ENCODE results near the gene LVRN.

The LVRN gene

DNA sequence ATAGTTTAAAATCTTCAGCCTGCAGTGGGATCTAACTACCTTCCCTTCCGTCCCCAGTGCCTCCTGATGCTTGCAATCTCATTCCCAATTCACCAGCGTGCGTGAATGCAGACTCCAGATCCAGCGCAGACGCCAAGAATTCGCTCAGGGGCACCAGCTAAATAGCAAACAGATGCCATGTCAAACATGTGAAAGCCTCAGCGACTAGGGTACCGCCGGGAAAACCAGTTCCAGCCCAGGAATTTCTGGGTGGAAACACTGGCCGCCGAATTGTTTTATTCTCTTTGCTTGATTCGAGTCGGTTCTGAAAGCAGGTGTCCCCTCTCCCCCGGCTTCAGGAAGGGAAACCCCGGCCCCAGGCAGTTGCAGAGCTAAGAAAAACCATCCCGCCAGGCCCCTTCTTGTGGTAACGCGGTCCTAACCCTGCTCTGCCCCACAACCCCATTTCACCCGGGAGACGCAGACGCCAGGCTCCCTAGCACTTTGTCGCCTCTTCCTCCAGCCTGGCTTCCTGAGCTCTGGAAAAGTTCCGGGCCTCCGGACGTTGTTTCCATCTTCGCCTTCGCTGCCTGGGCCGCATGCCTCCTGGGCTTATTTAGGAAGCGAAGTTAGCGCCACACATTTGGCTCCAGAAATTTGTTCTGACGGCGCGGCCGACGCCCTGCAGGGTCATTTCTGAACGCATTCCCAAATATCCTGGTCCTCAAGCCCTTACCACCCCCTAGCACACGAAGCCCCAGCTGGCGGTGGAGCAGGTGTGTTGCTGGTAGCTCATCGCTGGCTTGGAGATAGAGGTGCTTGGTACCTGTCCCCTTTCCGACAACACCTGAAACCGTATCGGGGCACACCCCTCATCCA lies 665 bp upstream of the LVRN start:
- no peaks in the 10 kb centered on the region for H3K9me3 ChIP-seq (ENCODE audit: control insufficient read depth, insufficient read depth, low read length)
- no peaks in the 10 kb centered on the region; the same call in 1 of the 2 replicates for H3K4me1 ChIP-seq (ENCODE audit: control insufficient read depth, insufficient read depth, low read length)
- no peak overlapping the region for H3K27ac ChIP-seq (ENCODE audit: low read depth, low read length)
- H3K9ac ChIP-seq (ENCODE audit: low read depth, low read length) = no peak overlapping the region
- peaks cover 64% of the 10 kb centered on the region for H3K27me3 ChIP-seq (ENCODE audit: control insufficient read depth, insufficient read depth, low read length)
- H3K4me3 ChIP-seq (ENCODE audit: low read depth, low read length) = peak overlapping the region; percentile 63
- no peaks in the 10 kb centered on the region for H3K36me3 ChIP-seq (ENCODE audit: control insufficient read depth, insufficient read depth, low read length)

DNA sequence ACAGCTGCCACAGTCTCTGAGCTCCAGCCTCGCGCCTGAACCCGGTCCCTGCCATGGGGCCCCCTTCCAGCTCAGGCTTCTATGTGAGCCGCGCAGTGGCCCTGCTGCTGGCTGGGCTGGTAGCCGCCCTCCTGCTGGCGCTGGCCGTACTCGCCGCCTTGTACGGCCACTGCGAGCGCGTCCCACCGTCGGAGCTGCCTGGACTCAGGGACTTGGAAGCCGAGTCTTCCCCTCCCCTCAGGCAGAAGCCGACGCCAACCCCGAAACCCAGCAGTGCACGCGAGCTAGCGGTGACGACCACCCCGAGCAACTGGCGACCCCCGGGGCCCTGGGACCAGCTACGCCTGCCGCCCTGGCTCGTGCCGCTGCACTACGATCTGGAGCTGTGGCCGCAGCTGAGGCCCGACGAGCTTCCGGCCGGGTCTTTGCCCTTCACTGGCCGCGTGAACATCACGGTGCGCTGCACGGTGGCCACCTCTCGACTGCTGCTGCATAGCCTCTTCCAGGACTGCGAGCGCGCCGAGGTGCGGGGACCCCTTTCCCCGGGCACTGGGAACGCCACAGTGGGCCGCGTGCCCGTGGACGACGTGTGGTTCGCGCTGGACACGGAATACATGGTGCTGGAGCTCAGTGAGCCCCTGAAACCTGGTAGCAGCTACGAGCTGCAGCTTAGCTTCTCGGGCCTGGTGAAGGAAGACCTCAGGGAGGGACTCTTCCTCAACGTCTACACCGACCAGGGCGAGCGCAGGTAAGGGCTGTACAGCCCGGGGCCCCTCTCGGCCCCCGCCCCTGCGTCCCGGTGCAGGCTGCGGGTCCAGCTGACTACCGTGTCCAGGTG lies 509 bp downstream of the LVRN start:
- no peaks in the 10 kb centered on the region for H3K36me3 ChIP-seq (ENCODE audit: control insufficient read depth, insufficient read depth, low read length)
- H3K4me1 ChIP-seq (ENCODE audit: control insufficient read depth, insufficient read depth, low read length) = no peaks in the 10 kb centered on the region; the same call in 1 of the 2 replicates
- H3K27me3 ChIP-seq (ENCODE audit: control insufficient read depth, insufficient read depth, low read length) = peaks cover 64% of the 10 kb centered on the region
- H3K27ac ChIP-seq (ENCODE audit: low read depth, low read length) = no peak overlapping the region
- peak overlapping the region; percentile 63 for H3K4me3 ChIP-seq (ENCODE audit: low read depth, low read length)
- no peak overlapping the region for H3K9ac ChIP-seq (ENCODE audit: low read depth, low read length)
- no peaks in the 10 kb centered on the region for H3K9me3 ChIP-seq (ENCODE audit: control insufficient read depth, insufficient read depth, low read length)

DNA sequence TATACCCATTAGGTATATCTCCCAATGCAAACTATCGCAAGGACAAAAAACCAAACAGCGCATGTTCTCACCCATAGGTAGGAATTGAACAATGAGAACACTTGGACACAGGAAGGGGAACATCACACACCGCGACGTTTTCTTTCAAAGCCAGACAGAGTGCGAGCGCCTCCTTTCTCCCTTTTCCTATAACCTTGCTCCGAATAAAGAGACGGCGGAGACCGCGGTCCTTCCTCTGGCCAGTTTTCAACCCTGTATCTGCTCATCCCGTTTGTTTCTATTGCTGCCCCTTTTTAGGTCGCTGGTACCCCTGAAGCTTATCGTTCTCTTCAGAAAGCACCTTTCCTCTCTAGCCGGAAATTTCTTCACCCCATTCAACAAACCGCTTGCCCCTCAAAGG lies 1.3 kb downstream of the LVRN start:
- no peaks in the 10 kb centered on the region for H3K9me3 ChIP-seq (ENCODE audit: control insufficient read depth, insufficient read depth, low read length)
- H3K36me3 ChIP-seq (ENCODE audit: control insufficient read depth, insufficient read depth, low read length) = no peaks in the 10 kb centered on the region
- H3K27me3 ChIP-seq (ENCODE audit: control insufficient read depth, insufficient read depth, low read length) = peaks cover 64% of the 10 kb centered on the region
- H3K9ac ChIP-seq (ENCODE audit: low read depth, low read length) = no peak overlapping the region
- H3K4me1 ChIP-seq (ENCODE audit: control insufficient read depth, insufficient read depth, low read length) = no peaks in the 10 kb centered on the region; the same call in 1 of the 2 replicates
- H3K27ac ChIP-seq (ENCODE audit: low read depth, low read length) = no peak overlapping the region
- H3K4me3 ChIP-seq (ENCODE audit: low read depth, low read length) = peak overlapping the region; percentile 63

DNA sequence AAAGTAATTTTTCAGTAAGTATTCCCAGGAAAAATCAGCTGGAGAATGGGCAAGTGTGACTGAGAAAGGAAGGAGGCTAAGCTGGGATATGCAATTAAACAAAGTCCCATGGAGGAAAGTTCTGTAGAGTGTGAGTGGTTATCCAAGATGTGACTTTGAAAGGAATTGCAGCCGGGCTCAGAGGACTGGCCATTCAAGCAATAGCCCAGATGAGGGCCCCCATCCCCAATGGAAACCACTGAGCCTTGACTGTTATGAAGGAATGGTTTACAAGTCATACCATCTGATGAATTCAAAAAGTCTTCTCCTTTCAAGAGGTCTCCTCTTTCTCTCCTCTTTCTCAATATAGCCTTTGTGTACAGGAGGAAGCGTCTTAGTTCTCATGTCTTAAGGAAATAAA lies 6.5 kb downstream of the LVRN start:
- H3K9me3 ChIP-seq (ENCODE audit: control insufficient read depth, insufficient read depth, low read length) = no peaks in the 10 kb centered on the region
- no peak overlapping the region for H3K4me3 ChIP-seq (ENCODE audit: low read depth, low read length)
- no peak overlapping the region for H3K9ac ChIP-seq (ENCODE audit: low read depth, low read length)
- no peaks in the 10 kb centered on the region for H3K4me1 ChIP-seq (ENCODE audit: control insufficient read depth, insufficient read depth, low read length)
- no peak overlapping the region for H3K27ac ChIP-seq (ENCODE audit: low read depth, low read length)
- peaks cover 23% of the 10 kb centered on the region for H3K27me3 ChIP-seq (ENCODE audit: control insufficient read depth, insufficient read depth, low read length)
- no peaks in the 10 kb centered on the region for H3K36me3 ChIP-seq (ENCODE audit: control insufficient read depth, insufficient read depth, low read length)

DNA sequence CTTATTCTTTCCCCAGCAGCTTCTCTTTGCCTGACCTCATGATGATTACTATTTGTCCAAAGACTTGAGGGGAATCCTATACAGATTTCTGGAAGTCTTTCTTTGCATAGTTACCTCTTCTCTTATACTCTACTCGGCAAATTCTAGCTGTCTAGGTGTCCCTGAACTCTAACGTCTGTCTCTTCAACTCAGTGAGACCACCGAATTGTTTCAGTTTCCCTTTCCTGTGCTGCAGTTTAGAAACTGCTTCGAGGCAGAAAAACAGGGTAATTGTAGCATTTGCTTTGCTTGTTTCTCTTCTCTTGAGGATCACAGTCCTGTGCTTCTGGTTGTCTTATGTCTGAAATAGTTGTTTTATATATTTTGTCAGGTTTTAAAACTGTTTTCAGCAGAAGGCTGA lies 14.8 kb downstream of the LVRN start:
- no peak overlapping the region for H3K9ac ChIP-seq (ENCODE audit: low read depth, low read length)
- H3K4me1 ChIP-seq (ENCODE audit: control insufficient read depth, insufficient read depth, low read length) = no peaks in the 10 kb centered on the region
- no peaks in the 10 kb centered on the region for H3K9me3 ChIP-seq (ENCODE audit: control insufficient read depth, insufficient read depth, low read length)
- no peaks in the 10 kb centered on the region for H3K27me3 ChIP-seq (ENCODE audit: control insufficient read depth, insufficient read depth, low read length)
- no peak overlapping the region for H3K4me3 ChIP-seq (ENCODE audit: low read depth, low read length)
- H3K36me3 ChIP-seq (ENCODE audit: control insufficient read depth, insufficient read depth, low read length) = no peaks in the 10 kb centered on the region
- H3K27ac ChIP-seq (ENCODE audit: low read depth, low read length) = no peak overlapping the region

DNA sequence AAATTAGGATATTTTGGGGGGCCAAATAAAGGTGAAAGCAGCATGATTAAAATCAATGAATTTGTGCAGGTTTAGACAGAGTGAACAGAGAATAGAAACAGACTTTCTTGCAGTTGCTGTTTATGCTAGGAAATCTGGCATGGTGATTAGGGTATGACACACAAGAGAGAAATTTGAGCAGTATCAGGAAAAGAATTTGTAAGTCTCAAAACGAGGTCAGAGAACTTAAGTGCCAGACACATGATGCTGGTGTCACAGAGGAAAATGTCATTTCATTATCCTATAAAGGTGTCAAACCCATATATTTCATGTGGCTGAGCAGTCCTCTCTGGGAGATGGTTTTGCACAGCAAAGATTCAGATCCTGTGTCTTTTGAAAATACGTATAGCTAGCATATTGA lies 15.7 kb downstream of the LVRN start:
- no peak overlapping the region for H3K9ac ChIP-seq (ENCODE audit: low read depth, low read length)

DNA sequence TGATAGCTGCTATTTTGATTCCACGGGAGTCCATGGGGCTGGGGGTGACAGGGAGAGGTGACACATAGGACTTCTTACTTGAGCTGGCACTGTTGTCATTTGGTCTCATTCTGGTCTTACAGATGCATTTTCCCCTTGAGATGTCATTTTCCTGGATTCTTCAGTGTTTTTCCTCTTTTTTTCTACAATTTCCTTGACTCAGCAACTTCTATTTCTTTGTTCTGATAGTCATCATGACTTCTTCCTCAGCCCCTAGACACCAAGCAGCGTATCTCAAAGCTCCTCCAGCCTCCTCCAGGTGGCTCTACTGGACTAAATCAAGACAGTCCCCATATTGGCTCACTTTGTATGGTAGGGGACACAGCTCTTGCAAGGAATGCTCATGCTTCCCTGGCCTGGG lies 16.5 kb downstream of the LVRN start:
- Histone ChIP-seq H3K9me3 (ENCODE audit: control insufficient read depth, insufficient read depth, low read length) (no peaks in the 10 kb centered on the region), H3K4me3 (ENCODE audit: low read depth, low read length) (no peak overlapping the region), H3K4me1 (ENCODE audit: control insufficient read depth, insufficient read depth, low read length) (no peaks in the 10 kb centered on the region), H3K9ac (ENCODE audit: low read depth, low read length) (no peak overlapping the region), H3K36me3 (ENCODE audit: control insufficient read depth, insufficient read depth, low read length) (no peaks in the 10 kb centered on the region), H3K27ac (ENCODE audit: low read depth, low read length) (no peak overlapping the region), H3K27me3 (ENCODE audit: control insufficient read depth, insufficient read depth, low read length) (no peaks in the 10 kb centered on the region)

More for the DNA sequence above, 15.7 kb downstream of the LVRN start:
- no peaks in the 10 kb centered on the region for H3K27me3 ChIP-seq (ENCODE audit: control insufficient read depth, insufficient read depth, low read length)
- no peaks in the 10 kb centered on the region for H3K9me3 ChIP-seq (ENCODE audit: control insufficient read depth, insufficient read depth, low read length)
- no peaks in the 10 kb centered on the region for H3K4me1 ChIP-seq (ENCODE audit: control insufficient read depth, insufficient read depth, low read length)
- no peak overlapping the region for H3K27ac ChIP-seq (ENCODE audit: low read depth, low read length)
- H3K4me3 ChIP-seq (ENCODE audit: low read depth, low read length) = no peak overlapping the region
- H3K36me3 ChIP-seq (ENCODE audit: control insufficient read depth, insufficient read depth, low read length) = no peaks in the 10 kb centered on the region

DNA sequence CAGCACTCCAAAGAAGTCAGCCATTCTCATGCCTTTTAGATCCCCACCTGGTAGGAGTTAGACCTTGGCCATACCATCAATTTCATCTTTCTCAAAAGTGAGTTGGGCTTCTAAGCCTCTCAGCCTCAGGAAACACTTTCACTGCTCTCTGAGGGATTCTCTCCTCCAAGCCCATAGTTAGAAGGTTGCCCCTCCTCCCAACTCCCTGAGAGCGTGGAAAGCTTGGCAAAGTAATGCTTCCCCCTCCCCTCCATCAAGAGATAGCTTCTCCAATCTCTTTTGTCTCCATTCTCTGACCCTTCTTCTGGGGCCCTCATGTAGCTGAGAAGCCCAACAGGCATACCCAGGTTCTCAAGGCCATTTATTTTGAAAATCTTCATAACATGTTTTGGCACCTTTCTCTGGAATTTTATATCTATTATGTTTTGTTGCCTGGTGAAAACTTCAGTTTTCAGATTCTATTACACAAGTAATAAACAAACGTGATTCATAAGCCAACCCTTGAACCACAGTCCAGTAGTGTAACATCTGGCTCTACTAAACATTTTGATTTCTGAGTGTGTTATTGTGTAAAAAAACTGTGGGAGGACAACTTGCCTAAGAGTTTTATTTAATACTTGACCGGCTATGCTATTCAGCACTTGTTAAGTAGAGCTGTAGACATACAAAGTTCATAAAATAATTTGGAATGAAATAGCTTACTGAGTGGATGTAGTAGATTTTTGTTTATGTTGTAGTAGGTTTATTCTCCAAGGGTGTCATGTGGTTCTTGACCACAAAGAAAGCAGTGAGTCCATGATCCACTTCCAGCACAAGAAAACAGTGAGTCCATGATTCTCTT lies 17.1 kb downstream of the LVRN start:
- Histone ChIP-seq H3K4me1 (ENCODE audit: control insufficient read depth, insufficient read depth, low read length) (no peaks in the 10 kb centered on the region), H3K9me3 (ENCODE audit: control insufficient read depth, insufficient read depth, low read length) (no peaks in the 10 kb centered on the region), H3K9ac (ENCODE audit: low read depth, low read length) (no peak overlapping the region), H3K36me3 (ENCODE audit: control insufficient read depth, insufficient read depth, low read length) (no peaks in the 10 kb centered on the region), H3K27ac (ENCODE audit: low read depth, low read length) (no peak overlapping the region), H3K27me3 (ENCODE audit: control insufficient read depth, insufficient read depth, low read length) (no peaks in the 10 kb centered on the region), H3K4me3 (ENCODE audit: low read depth, low read length) (no peak overlapping the region)

DNA sequence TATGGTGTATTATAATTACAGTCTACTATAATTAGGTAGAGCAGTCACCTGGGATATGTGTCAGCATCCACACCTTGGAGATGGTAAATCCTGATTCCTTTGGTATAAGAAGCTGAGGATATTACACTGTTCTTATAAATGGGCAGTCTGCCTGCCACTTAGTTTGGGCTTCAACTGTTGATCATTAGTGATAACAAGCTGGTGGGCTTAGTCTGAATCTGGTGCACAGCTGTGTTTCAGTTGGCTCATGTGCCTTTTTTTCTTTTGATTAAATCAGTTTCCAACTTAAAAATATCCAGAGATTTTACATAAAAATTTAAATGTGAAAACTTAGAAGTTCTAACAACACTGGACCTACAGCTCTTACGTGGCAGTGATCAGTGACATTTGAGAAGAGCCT lies 21.2 kb downstream of the LVRN start:
- no peak overlapping the region for H3K27ac ChIP-seq (ENCODE audit: low read depth, low read length)
- no peak overlapping the region for H3K9ac ChIP-seq (ENCODE audit: low read depth, low read length)
- no peaks in the 10 kb centered on the region for H3K36me3 ChIP-seq (ENCODE audit: control insufficient read depth, insufficient read depth, low read length)
- no peak overlapping the region for H3K4me3 ChIP-seq (ENCODE audit: low read depth, low read length)
- no peaks in the 10 kb centered on the region for H3K27me3 ChIP-seq (ENCODE audit: control insufficient read depth, insufficient read depth, low read length)
- no peaks in the 10 kb centered on the region for H3K9me3 ChIP-seq (ENCODE audit: control insufficient read depth, insufficient read depth, low read length)
- H3K4me1 ChIP-seq (ENCODE audit: control insufficient read depth, insufficient read depth, low read length) = no peaks in the 10 kb centered on the region

DNA sequence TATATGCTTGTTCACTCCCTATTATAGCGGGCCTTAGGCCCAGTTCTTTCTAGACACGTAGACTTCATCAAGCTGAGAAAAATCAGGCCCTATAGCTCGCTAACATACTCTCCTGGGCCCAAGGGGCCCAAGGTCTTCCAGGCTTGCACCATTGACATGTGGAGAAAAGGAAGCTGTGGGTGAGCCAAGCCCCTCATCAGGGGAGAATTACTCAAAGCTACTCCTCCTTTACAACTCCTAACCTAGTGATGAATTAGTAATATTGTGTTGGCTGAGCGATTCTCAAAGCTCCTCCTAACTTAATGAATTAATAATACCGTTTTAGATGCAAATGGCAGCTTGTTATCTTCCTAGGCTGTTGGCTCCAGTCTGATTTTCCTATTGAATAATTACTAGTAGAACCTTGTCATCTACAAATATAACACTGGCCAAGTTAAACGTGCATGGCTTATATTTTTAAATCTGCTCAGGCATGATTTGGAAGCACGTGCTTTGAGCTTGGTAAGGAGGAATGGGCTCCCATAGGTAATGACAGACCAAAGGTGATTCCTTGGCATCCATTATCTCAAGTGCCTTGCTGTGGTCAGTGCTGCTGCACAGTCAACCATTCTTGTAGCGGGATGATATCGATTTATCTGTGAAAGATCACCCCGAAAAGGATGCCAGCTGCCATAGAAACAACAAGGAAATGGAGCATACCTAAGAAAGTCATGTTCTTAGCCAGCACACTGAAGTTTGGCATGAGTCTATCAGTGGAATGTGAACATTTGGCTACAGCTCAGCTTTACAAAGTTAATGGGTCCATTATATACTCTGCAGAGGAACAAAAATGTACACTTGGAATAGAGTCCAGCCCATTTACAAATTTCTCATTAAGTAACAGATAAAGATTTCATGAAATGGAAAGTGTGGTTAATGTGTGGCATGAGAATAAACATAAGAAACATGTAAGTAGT lies 23.8 kb downstream of the LVRN start:
- no peaks in the 10 kb centered on the region for H3K27me3 ChIP-seq (ENCODE audit: control insufficient read depth, insufficient read depth, low read length)
- H3K4me3 ChIP-seq (ENCODE audit: low read depth, low read length) = no peak overlapping the region
- no peak overlapping the region for H3K27ac ChIP-seq (ENCODE audit: low read depth, low read length)
- H3K4me1 ChIP-seq (ENCODE audit: control insufficient read depth, insufficient read depth, low read length) = no peaks in the 10 kb centered on the region
- no peaks in the 10 kb centered on the region for H3K9me3 ChIP-seq (ENCODE audit: control insufficient read depth, insufficient read depth, low read length)
- no peak overlapping the region for H3K9ac ChIP-seq (ENCODE audit: low read depth, low read length)
- H3K36me3 ChIP-seq (ENCODE audit: control insufficient read depth, insufficient read depth, low read length) = no peaks in the 10 kb centered on the region

Data from HUES48 (cell line).